Mesendoderm (in vitro differentiated cells): ENCODE measurements around the gene ITPRID2.
"Not testable (repeated sequence)": the region's sequence is repeated elsewhere in the genome, so short reads cannot be mapped to it uniquely, and the experiment has no call there.

Experiments
- DNase-seq: peaks from one replicate; pipeline ENCODE4 v3.0.0; 2013
- H2AK5ac ChIP-seq: 2 replicates; pipeline ENCODE4 v1.6.1; 2013; ENCODE audit warnings: low read length, inconsistent platforms
- H2BK120ac ChIP-seq: 2 replicates; pipeline ENCODE4 v1.6.1; 2013; ENCODE audit warnings: low read depth, mild to moderate bottlenecking, low read length, moderate library complexity, mixed read lengths
- H2BK15ac ChIP-seq: replicated peaks from 2 replicates; pipeline ENCODE4 v1.6.1; 2013; ENCODE audit warnings: low read depth, mild to moderate bottlenecking, moderate library complexity
- H2BK5ac ChIP-seq: 2 replicates; pipeline ENCODE4 v1.6.1; 2013; ENCODE audit warnings: low read length, inconsistent platforms
- H3K18ac ChIP-seq: 2 replicates; pipeline ENCODE4 v1.6.1; 2013; ENCODE audit warnings: mild to moderate bottlenecking, low read length, mixed read lengths
- H3K23ac ChIP-seq: one replicate; pipeline ENCODE4 v1.6.1; 2013; ENCODE audit warnings: low read length
- H3K27ac ChIP-seq: 2 replicates; pipeline ENCODE4 v1.5.1; 2013; ENCODE audit warnings: low read depth, mild to moderate bottlenecking, inconsistent platforms, low read length, moderate library complexity
- H3K27me3 ChIP-seq: 2 replicates; pipeline ENCODE4 v1.6.1; 2013; ENCODE audit warnings: low read length, control low read depth, mild to moderate bottlenecking, inconsistent platforms; ENCODE audit not compliant: insufficient read depth, poor library complexity
- H3K36me3 ChIP-seq: 2 replicates; pipeline ENCODE4 v1.6.1; 2013; ENCODE audit warnings: low read length, inconsistent platforms; ENCODE audit not compliant: control insufficient read depth, insufficient read depth
- H3K4ac ChIP-seq: one replicate; pipeline ENCODE4 v1.6.1; 2013; ENCODE audit warnings: low read depth, mild to moderate bottlenecking, low read length, moderate library complexity
- H3K4me1 ChIP-seq: 2 replicates; pipeline ENCODE4 v1.6.1; 2013; ENCODE audit warnings: low read depth, low read length, inconsistent platforms; ENCODE audit not compliant: control insufficient read depth
- H3K4me2 ChIP-seq: 2 replicates; pipeline ENCODE4 v1.6.1; 2013; ENCODE audit warnings: low read length
- H3K4me3 ChIP-seq: 2 replicates; pipeline ENCODE4 v1.5.1; 2013; ENCODE audit warnings: mild to moderate bottlenecking, low read length
- H3K56ac ChIP-seq: one replicate; pipeline ENCODE4 v1.6.1; 2013; ENCODE audit warnings: low read length
- H3K79me1 ChIP-seq: 2 replicates; pipeline ENCODE4 v1.6.1; 2013; ENCODE audit warnings: low read length, inconsistent platforms
- H3K79me2 ChIP-seq: 2 replicates; pipeline ENCODE4 v1.6.1; 2013; ENCODE audit warnings: mild to moderate bottlenecking, low read length; ENCODE audit not compliant: control insufficient read depth, insufficient read depth
- H3K9ac ChIP-seq: 2 replicates; pipeline ENCODE4 v1.6.1; 2013; ENCODE audit warnings: low read length, inconsistent platforms
- H4K5ac ChIP-seq: one replicate; pipeline ENCODE4 v1.6.1; 2013; ENCODE audit warnings: low read length
- H4K8ac ChIP-seq: one replicate; pipeline ENCODE4 v1.6.1; 2013; ENCODE audit warnings: low read depth, mild to moderate bottlenecking, control low read depth, low read length, moderate library complexity
- WGBS: extraction: QIAGEN DNeasy Blood & Tissue Kit; methylation state at CpG from one replicate; pipeline ENCODE4 v1.1.7; 2013; ENCODE audit warnings: low lambda C conversion rate, missing lambda C conversion rate; ENCODE audit not compliant: insufficient coverage; ENCODE audit errors: extremely low coverage; 5-methylcytosine and 5-hydroxymethylcytosine counted together

The ITPRID2 gene

DNA sequence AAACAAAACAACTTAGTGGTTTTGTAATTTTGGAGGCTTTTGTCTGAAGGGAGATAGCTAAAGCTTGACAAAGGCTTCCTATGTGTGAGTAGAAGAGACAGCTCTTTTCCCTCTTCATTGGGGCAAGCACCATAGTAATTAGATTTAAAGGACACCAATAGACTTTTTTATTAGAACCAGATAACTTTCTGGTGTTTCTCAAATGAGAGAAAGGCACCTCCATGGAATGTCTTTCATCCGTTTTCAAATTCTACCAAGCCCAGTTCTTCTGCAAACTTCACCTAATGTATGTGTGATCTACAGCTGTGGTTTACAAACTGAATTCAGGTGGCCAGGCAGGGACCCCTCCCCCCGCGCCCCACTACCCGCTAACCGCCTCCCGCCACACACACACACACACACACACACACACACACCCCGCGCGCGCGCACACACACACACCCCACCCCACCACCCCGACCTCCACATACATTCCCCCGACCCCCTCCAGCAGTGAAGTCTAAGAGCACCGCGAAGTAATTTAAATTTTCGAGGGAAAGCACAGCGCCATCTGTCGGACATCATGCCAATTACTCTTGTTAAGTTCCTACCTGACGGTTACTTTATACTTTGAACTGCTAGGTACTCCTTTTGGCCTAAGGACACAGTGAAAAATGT lies 62.5 kb downstream of the ITPRID2 start:
- peak overlapping the region; percentile 45 for H3K18ac ChIP-seq
- peak overlapping the region; percentile 69 for H3K56ac ChIP-seq
- H2AK5ac ChIP-seq: no peak overlapping the region
- no peak overlapping the region for H2BK15ac ChIP-seq
- no peak overlapping the region for H3K9ac ChIP-seq
- no peaks in the 10 kb centered on the region for H3K36me3 ChIP-seq
- no peak overlapping the region for H3K4me3 ChIP-seq
- peak overlapping the region; percentile 39 for H4K8ac ChIP-seq
- peak; percentile 90 for DNase-seq
- H3K79me1 ChIP-seq: no peaks in the 10 kb centered on the region
- H3K4me1 ChIP-seq: no peaks in the 10 kb centered on the region
- WGBS: no CpG with 5 or more reads among the region's 19 CpGs
- H3K4me2 ChIP-seq: no peak overlapping the region
- H3K27me3 ChIP-seq: no peaks in the 10 kb centered on the region
- no peaks in the 10 kb centered on the region for H3K79me2 ChIP-seq
- H3K23ac ChIP-seq: no peak overlapping the region
- H3K4ac ChIP-seq: no peak overlapping the region
- H4K5ac ChIP-seq: no peak overlapping the region
- H3K27ac ChIP-seq: no peak overlapping the region
- no peak overlapping the region for H2BK120ac ChIP-seq
- no peak overlapping the region for H2BK5ac ChIP-seq

DNA sequence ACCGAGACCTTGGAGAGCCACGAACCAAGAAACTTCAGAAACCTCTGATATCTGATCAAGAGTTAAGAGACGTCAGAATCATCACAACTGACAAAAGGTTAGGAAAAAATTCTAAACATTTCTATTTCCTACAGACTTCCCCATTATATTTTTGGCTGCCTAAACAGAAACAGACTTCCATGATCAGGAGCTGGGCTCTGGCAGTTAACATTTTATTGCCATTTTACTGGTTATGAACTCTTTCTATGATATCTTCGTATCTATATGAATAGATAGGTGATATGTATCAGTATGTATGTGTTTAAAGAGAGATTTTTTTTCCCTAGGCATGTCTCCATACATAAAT lies 63.0 kb downstream of the ITPRID2 start:
- Histone ChIP-seq H3K27ac (no peak overlapping the region), H4K8ac (peak overlapping the region; percentile 39), H3K4me3 (no peak overlapping the region)

DNA sequence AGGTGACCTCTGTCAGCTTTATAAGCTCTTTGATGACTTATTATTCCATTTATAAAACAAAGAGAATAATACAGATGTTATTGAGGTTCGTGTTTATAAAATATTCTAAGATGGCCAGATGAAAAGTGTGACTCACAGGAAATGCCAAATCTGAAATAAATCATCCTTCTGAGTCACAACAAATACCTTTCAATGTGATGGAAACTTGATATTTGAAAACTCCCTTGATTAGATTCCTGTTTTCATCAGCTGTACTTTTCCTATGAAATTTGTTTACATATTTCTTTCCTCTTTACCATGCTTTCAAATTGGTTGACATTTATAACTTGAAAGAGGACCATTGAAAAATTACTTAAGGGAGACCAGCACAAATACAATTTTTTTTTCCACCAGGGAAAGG lies 63.5 kb downstream of the ITPRID2 start:
- WGBS: no CpG with 5 or more reads among the region's 1 CpG
- no peak overlapping the region for H3K4me3 ChIP-seq

More for the DNA sequence above, 63.0 kb downstream of the ITPRID2 start:
- H2BK5ac ChIP-seq: no peak overlapping the region
- H3K79me1 ChIP-seq: no peaks in the 10 kb centered on the region
- WGBS: no CpG with 5 or more reads among the region's 4 CpGs
- no peak overlapping the region for H2BK120ac ChIP-seq
- no peak overlapping the region for H3K4me2 ChIP-seq
- no peak overlapping the region for H3K56ac ChIP-seq
- H2AK5ac ChIP-seq: no peak overlapping the region
- no peak overlapping the region for H3K4ac ChIP-seq
- DNase-seq: no peak
- H4K5ac ChIP-seq: no peak overlapping the region
- H3K18ac ChIP-seq: no peak overlapping the region
- no peaks in the 10 kb centered on the region for H3K4me1 ChIP-seq
- no peaks in the 10 kb centered on the region for H3K27me3 ChIP-seq
- H2BK15ac ChIP-seq: no peak overlapping the region
- no peak overlapping the region for H3K9ac ChIP-seq
- H3K79me2 ChIP-seq: no peaks in the 10 kb centered on the region
- no peak overlapping the region for H3K23ac ChIP-seq
- H3K36me3 ChIP-seq: no peaks in the 10 kb centered on the region

DNA sequence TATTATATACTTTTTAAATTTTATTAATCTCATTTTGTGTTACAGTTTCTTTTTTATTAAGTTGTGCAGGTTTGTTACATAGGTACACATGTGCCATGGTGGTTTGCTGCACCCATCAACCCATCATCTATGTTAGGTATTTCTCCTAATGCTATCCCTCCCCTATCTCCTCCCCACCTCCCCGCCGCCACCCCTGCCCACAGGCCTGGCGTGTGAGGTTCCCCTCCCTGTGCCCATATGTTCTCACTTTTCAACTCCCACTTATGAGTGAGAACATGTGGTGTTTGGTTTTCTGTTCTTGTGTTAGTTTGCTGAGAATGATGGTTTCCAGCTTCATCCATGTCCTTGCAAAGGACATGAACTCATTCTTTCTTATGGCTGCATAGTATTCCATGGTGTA lies 64.3 kb downstream of the ITPRID2 start:
- H3K4me1 ChIP-seq, H3K18ac ChIP-seq, H3K27ac ChIP-seq, H3K4ac ChIP-seq, H3K27me3 ChIP-seq, H3K79me2 ChIP-seq, H3K56ac ChIP-seq, H3K36me3 ChIP-seq, H4K8ac ChIP-seq, H3K4me3 ChIP-seq, H2AK5ac ChIP-seq, H2BK120ac ChIP-seq, DNase-seq, H4K5ac ChIP-seq, H3K23ac ChIP-seq, H3K79me1 ChIP-seq, H2BK15ac ChIP-seq, H2BK5ac ChIP-seq, H3K4me2 ChIP-seq, H3K9ac ChIP-seq: not testable (repeated sequence)
- no CpG with 5 or more reads among the region's 3 CpGs for WGBS

More for the DNA sequence above, 63.5 kb downstream of the ITPRID2 start:
- Histone ChIP-seq H3K4me2 (no peak overlapping the region), H3K27me3 (no peaks in the 10 kb centered on the region), H4K5ac (no peak overlapping the region), H2AK5ac (no peak overlapping the region), H2BK120ac (no peak overlapping the region), H3K36me3 (no peaks in the 10 kb centered on the region), H3K79me1 (no peaks in the 10 kb centered on the region), H2BK5ac (no peak overlapping the region), H4K8ac (no peak overlapping the region), H3K4ac (no peak overlapping the region), H3K79me2 (no peaks in the 10 kb centered on the region), H2BK15ac (no peak overlapping the region), H3K56ac (no peak overlapping the region), H3K23ac (no peak overlapping the region), H3K4me1 (no peaks in the 10 kb centered on the region), H3K18ac (no peak overlapping the region), H3K9ac (no peak overlapping the region), H3K27ac (no peak overlapping the region)
- DNase-seq: no peak

DNA sequence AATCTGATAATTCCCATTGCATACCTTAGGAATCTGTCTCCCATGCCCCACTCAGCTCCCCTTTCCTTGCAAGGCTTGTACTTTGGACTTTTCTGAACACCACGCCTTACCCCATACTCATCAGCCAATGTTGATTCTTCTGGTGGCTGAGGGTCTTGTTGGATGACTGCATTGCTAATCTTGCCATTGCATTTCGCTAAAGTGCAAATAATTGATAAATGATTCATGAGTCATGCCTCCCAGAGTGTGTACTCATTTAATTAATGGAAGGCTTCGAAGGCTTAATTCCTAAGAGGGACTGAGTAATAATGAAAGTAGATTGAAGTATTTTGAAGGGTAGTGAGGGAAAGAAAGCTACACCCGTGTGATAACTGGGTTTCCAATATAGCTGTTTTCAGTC lies 66.1 kb downstream of the ITPRID2 start:
- Histone ChIP-seq H3K18ac (no peak overlapping the region), H3K56ac (no peak overlapping the region), H2BK15ac (no peak overlapping the region), H2BK5ac (no peak overlapping the region), H3K23ac (no peak overlapping the region), H3K27ac (no peak overlapping the region), H3K4me2 (no peak overlapping the region), H2AK5ac (no peak overlapping the region), H3K79me1 (no peaks in the 10 kb centered on the region), H2BK120ac (no peak overlapping the region), H3K4me1 (no peaks in the 10 kb centered on the region), H4K8ac (no peak overlapping the region), H3K4ac (no peak overlapping the region), H3K4me3 (no peak overlapping the region), H3K79me2 (no peaks in the 10 kb centered on the region), H3K36me3 (no peaks in the 10 kb centered on the region), H3K27me3 (no peaks in the 10 kb centered on the region), H3K9ac (no peak overlapping the region), H4K5ac (no peak overlapping the region)
- no CpG with 5 or more reads among the region's 4 CpGs for WGBS
- DNase-seq: no peak

- Histone ChIP-seq H3K4me2 (no peak overlapping the region), H3K36me3 (no peaks in the 10 kb centered on the region), H3K9ac (no peak overlapping the region), H3K79me2 (no peaks in the 10 kb centered on the region), H3K4me1 (no peaks in the 10 kb centered on the region), H2BK5ac (no peak overlapping the region), H3K18ac (no peak overlapping the region), H3K27ac (no peak overlapping the region), H2AK5ac (no peak overlapping the region), H3K23ac (no peak overlapping the region), H3K79me1 (no peaks in the 10 kb centered on the region), H3K27me3 (no peaks in the 10 kb centered on the region), H4K8ac (no peak overlapping the region), H2BK120ac (no peak overlapping the region), H3K4ac (no peak overlapping the region), H2BK15ac (no peak overlapping the region), H4K5ac (no peak overlapping the region), H3K56ac (no peak overlapping the region), H3K4me3 (no peak overlapping the region)
- DNase-seq: no peak
- no CpG with 5 or more reads among the region's 1 CpG for WGBS
Observed at GRCh38 chr2:181958726-181959125, 67.2 kb downstream of the ITPRID2 start.
